Left ventricle myocardium inferior (tissue), 1 donor: ENCODE results near the gene CDC42BPB. TPM values are rescaled to one million over a fixed set of nuclear protein-coding genes. Genes with fewer than 3 reads are reported as not detected.

ENCODE experiments used
- DNase-seq: peaks from one replicate; pipeline ENCODE4 v3.0.0-alpha.2; 2020
- H3K27ac ChIP-seq: fragments of 200-600 bp; replicated peaks from 2 replicates; pipeline ENCODE4 v1.8.0; 2021
- H3K27me3 ChIP-seq: fragments of 200-600 bp; 2 replicates; pipeline ENCODE4 v1.8.0; 2021; ENCODE audit warnings: low read depth
- H3K36me3 ChIP-seq: fragments of 200-600 bp; 2 replicates; pipeline ENCODE4 v1.8.0; 2021
- H3K4me1 ChIP-seq: fragments of 200-600 bp; 2 replicates; pipeline ENCODE4 v1.8.0; 2021
- H3K4me3 ChIP-seq: fragments of 200-600 bp; 2 replicates; pipeline ENCODE4 v1.8.0; 2021; ENCODE audit warnings: mild to moderate bottlenecking, moderate library complexity
- H3K9me3 ChIP-seq: fragments of 200-600 bp; replicated peaks from 2 replicates; pipeline ENCODE4 v1.8.0; 2021
- intact Hi-C: fragments of 100-400 bp; cut with micrococcal nuclease; formaldehyde crosslinking; loops from one replicate; pipeline ENCODE4 v1.11.0; 2022
- total RNA-seq: library from RNA; stranded (reverse); fragmentation: NEBNext Ultra II Directional; extraction: Animal tissue kit (Norgen Biotek cat#: 25700); gene quantifications from one replicate; pipeline ENCODE4 v1.2.1, GENCODE V29; 2021
- TF ChIP-seq, protein P1 (sequence below): fragments of 200-600 bp; IDR thresholded peaks from 2 replicates; pipeline ENCODE4 v1.8.0; 2021; ENCODE audit warnings: antibody characterized with exemption, mild to moderate bottlenecking, borderline replicate concordance
- donor health status: DM: no; HTN: yes; CAD: no; lungs with severe emphysema.

Gene CDC42BPB
- total RNA-seq, 1 donor from 2014 or later, result 67.1 TPM

DNA sequence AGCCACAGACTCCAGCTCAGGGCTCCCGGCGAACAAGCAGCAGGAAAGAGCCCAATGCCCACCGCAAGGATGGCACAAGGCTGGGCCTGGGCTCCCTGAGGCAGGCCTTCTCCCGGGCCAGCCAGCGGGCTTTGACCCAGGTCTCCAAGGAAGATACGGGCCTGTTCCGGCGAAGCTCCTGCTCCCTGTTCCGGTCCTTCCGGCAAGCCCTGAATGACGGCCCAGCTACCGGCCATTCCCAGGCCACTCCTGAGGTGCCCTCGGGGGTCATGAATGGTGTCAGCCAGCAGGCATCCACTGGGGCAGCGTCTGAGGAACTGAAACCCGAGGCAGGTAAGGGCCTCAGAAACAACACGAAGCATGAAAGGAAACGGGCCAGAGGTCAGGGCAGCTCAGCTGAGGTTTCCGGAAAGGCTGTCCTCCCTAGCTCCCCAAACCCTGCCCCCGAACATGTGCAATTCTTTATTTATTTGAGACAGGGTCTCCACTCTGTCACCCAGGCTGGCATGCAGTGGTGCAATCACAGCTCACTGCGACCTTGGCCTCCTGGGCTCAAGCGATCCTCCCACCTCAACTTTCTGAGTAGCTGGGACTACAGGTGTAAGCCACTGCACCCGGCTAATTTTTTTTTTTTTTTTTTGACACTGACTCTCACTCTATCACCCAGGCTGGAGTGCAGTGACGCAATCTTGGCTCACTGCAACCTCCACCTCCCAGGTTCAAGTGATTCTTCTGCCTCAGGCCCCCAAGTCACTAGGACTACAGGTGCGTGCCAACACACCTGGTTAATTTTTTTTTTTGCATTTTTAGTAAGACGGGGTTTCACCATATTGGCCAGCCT is 43.2 kb upstream of the CDC42BPB start:
- H3K27me3 ChIP-seq, result peaks cover 80% of the 10 kb centered on the region
- H3K4me3 ChIP-seq, result no peak overlapping the region
- H3K9me3 ChIP-seq, result no peaks in the 10 kb centered on the region
- H3K27ac ChIP-seq, result no peak overlapping the region
- no peaks in the 10 kb centered on the region for H3K36me3 ChIP-seq
- TF ChIP-seq, protein P1, sequence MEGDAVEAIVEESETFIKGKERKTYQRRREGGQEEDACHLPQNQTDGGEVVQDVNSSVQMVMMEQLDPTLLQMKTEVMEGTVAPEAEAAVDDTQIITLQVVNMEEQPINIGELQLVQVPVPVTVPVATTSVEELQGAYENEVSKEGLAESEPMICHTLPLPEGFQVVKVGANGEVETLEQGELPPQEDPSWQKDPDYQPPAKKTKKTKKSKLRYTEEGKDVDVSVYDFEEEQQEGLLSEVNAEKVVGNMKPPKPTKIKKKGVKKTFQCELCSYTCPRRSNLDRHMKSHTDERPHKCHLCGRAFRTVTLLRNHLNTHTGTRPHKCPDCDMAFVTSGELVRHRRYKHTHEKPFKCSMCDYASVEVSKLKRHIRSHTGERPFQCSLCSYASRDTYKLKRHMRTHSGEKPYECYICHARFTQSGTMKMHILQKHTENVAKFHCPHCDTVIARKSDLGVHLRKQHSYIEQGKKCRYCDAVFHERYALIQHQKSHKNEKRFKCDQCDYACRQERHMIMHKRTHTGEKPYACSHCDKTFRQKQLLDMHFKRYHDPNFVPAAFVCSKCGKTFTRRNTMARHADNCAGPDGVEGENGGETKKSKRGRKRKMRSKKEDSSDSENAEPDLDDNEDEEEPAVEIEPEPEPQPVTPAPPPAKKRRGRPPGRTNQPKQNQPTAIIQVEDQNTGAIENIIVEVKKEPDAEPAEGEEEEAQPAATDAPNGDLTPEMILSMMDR, result no peak
- H3K4me1 ChIP-seq, result peaks cover 32% of the 10 kb centered on the region
- intact Hi-C loops, result loop anchor here (10.0 kb wide), 1 partner anchor 84 kb away; no protein-coding TSS in a partner anchor
- DNase-seq, result no peak

- Histone ChIP-seq H3K36me3 (no peaks in the 10 kb centered on the region), H3K4me1 (peaks cover 28% of the 10 kb centered on the region), H3K27me3 (peaks cover 79% of the 10 kb centered on the region), H3K27ac (no peak overlapping the region), H3K4me3 (no peak overlapping the region), H3K9me3 (no peaks in the 10 kb centered on the region)
- no peak for DNase-seq
- intact Hi-C loops, result loop anchor here (10.0 kb wide), 1 partner anchor 85 kb away; no protein-coding TSS in a partner anchor
- TF ChIP-seq, protein P1, result no peak
These were observed 42.5 kb upstream of the CDC42BPB start for GRCh38 chr14:103099733-103100280.

DNA sequence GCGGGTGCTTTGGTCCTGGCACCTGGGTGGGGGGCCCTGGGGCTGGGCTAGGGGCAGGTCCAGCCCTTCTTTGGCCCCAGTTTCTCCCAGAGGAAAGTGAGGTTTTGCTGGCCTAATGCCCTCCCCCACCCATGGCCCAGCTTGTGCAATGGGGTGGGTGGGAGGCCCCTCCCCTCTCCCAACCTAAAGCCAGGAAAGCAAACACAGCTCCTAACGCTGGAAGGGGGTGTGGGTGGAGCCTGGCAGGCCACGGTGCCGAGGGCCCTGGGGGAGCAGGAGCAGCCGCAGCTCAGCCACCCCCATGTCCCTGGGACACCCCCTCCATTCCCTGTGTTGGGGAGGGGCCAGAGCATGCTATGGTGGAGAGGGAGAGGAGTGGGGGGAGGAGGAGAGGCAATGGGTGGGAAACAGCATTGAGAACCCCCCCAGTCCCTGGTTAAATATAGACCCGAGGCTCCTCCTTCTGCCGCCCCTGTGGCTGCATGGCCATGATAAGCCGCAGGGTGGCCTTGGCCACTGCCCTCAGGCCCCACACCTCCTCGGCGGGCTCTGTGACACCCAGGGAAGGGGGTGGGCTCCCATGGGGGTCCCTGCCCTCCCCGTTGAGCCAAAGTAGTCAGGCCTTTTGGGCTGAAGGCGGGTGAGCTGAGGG is 41.9 kb upstream of the CDC42BPB start:
- intact Hi-C loops, result no loop called here
- no peak for DNase-seq

DNA sequence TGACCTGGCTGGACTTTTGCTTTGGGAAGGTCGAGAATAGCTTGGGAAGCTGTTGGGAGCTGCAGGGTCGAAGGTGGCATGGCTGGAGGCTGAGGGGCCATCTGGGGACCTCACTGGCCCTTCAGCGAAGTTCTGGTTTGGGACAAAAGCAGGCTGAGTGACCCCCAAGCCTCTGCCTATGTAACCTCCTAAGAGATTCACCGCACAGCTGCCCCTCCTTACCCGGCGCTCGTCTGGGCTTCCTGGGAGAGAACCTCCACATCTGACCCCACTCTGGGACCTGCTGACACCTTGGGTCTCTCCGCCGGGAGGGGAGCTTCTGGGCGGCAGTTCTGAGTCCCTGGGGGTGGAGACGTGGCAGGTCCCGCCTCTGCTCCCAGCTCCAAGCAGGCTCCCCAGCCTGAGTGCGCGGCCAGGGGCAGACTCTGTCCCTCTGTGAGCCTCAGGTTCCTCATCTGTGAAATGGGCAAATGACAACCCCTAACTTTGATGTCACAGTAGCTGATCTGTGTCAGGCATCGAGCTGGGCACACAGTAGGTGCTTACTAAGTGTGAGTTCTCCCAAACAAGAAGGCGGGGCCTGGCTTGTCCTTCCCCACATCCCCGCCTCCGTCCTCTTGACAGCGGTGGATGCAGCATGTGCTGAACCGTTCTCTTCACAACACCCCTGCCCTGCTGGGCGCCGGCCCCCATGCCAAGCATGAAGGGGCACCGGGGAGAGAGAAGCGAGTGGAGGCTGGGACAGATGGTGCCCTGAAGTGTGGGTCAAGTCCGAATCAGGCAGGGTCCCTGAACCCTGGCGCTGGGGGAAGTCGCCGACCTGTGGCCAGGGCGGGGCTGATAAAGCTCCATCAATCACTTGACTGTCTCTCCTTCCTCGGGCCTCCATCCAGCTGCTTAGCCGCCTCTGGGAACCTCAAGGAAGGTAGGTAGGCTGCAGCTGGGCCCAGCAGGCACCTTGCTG is 40.9 kb upstream of the CDC42BPB start:
- DNase-seq, result no peak
- H3K27me3 ChIP-seq, result peaks cover 63% of the 10 kb centered on the region
- H3K27ac ChIP-seq, result no peak overlapping the region
- intact Hi-C loops, result no loop called here
- TF ChIP-seq, protein P1, result no peak
- H3K4me1 ChIP-seq, result peaks cover 21% of the 10 kb centered on the region
- H3K9me3 ChIP-seq, result no peaks in the 10 kb centered on the region
- no peak overlapping the region for H3K4me3 ChIP-seq
- H3K36me3 ChIP-seq, result no peaks in the 10 kb centered on the region

More for the DNA sequence above, 41.9 kb upstream of the CDC42BPB start:
- Histone ChIP-seq H3K4me3 (no peak overlapping the region), H3K36me3 (no peaks in the 10 kb centered on the region), H3K9me3 (no peaks in the 10 kb centered on the region), H3K4me1 (peaks cover 28% of the 10 kb centered on the region), H3K27ac (no peak overlapping the region), H3K27me3 (peaks cover 73% of the 10 kb centered on the region)
- TF ChIP-seq, protein P1, result no peak
